IMR-90 (cell line): ENCODE data around the gene PRKCA. TPM values are rescaled to one million over a fixed set of nuclear protein-coding genes. Genes with fewer than 3 reads are reported as not detected.
A peak's percentile ranks its signal among the peaks of the same experiment; 100 is the strongest.

ENCODE experiments used
- ATAC-seq: fragments of 200-7000 bp; cut with Tn5 transposase; 2 replicates; pipeline ENCODE4 v1.9.1; 2020; ENCODE audit warnings: low read depth, mild to moderate bottlenecking, moderate library complexity
- BruUV-seq: library from RNA; stranded (reverse); fragments of 400-500 nt; replicated peaks from 2 replicates; lab custom pipeline; 2021; lab: Mats Ljungman, UMichigan
- CTCF ChIA-PET: fragments of 300-600 bp; formaldehyde crosslinking; extraction: SDS; loops from one replicate; lab custom pipeline; 2021; ENCODE audit warnings: antibody characterized with exemption; lab: Yijun Ruan, JAX
- POLR2A ChIA-PET: fragments of 300-600 bp; sonication (Branson Sonifier 250); formaldehyde crosslinking; loops from one replicate; lab custom pipeline; 2022; ENCODE audit warnings: antibody characterized with exemption; ENCODE audit not compliant: unreplicated experiment; lab: Charles Lee
- DNase-seq: peaks from one replicate; pipeline ENCODE4 v3.0.0; 2013
- H2AFZ ChIP-seq: replicated peaks from 2 replicates; pipeline ENCODE3; 2013; ENCODE audit warnings: low read length, mild to moderate bottlenecking; ENCODE audit not compliant: poor library complexity
- H2AK5ac ChIP-seq: 2 replicates; pipeline ENCODE4 v1.6.1; 2013; ENCODE audit warnings: low read depth, low read length, inconsistent platforms
- H2AK9ac ChIP-seq: replicated peaks from 2 replicates; pipeline ENCODE3; 2013; ENCODE audit warnings: mild to moderate bottlenecking, low read depth, low read length, moderate library complexity; ENCODE audit not compliant: poor library complexity
- H2BK120ac ChIP-seq: 2 replicates; pipeline ENCODE4 v1.6.1; 2013; ENCODE audit warnings: low read depth, low read length, inconsistent platforms
- H2BK15ac ChIP-seq: 3 replicates; pipeline ENCODE4 v1.6.1; 2013; ENCODE audit warnings: low read depth, low read length, inconsistent platforms
- H2BK20ac ChIP-seq: 2 replicates; pipeline ENCODE4 v1.6.1; 2013; ENCODE audit warnings: low read depth, mild to moderate bottlenecking, inconsistent platforms, low read length, moderate library complexity
- H2BK5ac ChIP-seq: 2 replicates; pipeline ENCODE4 v1.6.1; 2013; ENCODE audit warnings: mild to moderate bottlenecking, low read depth, low read length, inconsistent platforms; ENCODE audit not compliant: poor library complexity, severe bottlenecking
- H3K14ac ChIP-seq: replicated peaks from 2 replicates; pipeline ENCODE4 v1.6.1; 2013; ENCODE audit warnings: low read depth, low read length, inconsistent platforms
- H3K18ac ChIP-seq: 2 replicates; pipeline ENCODE4 v1.6.1; 2013; ENCODE audit warnings: low read depth, low read length, control low read depth
- H3K23ac ChIP-seq: 2 replicates; pipeline ENCODE4 v1.6.1; 2013; ENCODE audit warnings: low read depth, low read length, inconsistent platforms
- H3K27ac ChIP-seq: 2 replicates; pipeline ENCODE4 v1.5.1; 2013; ENCODE audit warnings: mild to moderate bottlenecking, control low read depth, low read length; ENCODE audit not compliant: insufficient read depth
- H3K27me3 ChIP-seq: 2 replicates; pipeline ENCODE4 v1.6.1; 2013; ENCODE audit warnings: low read length; ENCODE audit not compliant: control insufficient read depth, insufficient read depth
- H3K36me3 ChIP-seq: 2 replicates; pipeline ENCODE4 v1.6.1; 2013; ENCODE audit warnings: low read length, mixed read lengths; ENCODE audit not compliant: control insufficient read depth, insufficient read depth
- H3K4ac ChIP-seq: 2 replicates; pipeline ENCODE4 v1.6.1; 2013; ENCODE audit warnings: low read depth, low read length, inconsistent platforms
- H3K4me1 ChIP-seq: 2 replicates; pipeline ENCODE4 v1.6.1; 2013; ENCODE audit warnings: low read length, mixed read lengths; ENCODE audit not compliant: control insufficient read depth, insufficient read depth
- H3K4me2 ChIP-seq: 2 replicates; pipeline ENCODE4 v1.6.1; 2013; ENCODE audit warnings: low read depth, mild to moderate bottlenecking, control low read depth, low read length, moderate library complexity
- H3K4me3 ChIP-seq: 2 replicates; pipeline ENCODE4 v1.5.1; 2013; ENCODE audit warnings: low read depth, mild to moderate bottlenecking, control low read depth, low read length, moderate library complexity; ENCODE audit not compliant: insufficient read depth
- H3K56ac ChIP-seq: 2 replicates; pipeline ENCODE4 v1.6.1; 2013; ENCODE audit warnings: low read length, inconsistent platforms; ENCODE audit not compliant: insufficient read depth; ENCODE audit errors: extremely low read depth
- H3K79me1 ChIP-seq, 2 experiments: 2 replicates each; pipeline ENCODE4 v1.6.1; 2013; ENCODE audit warnings: low read length in 2 of 2, inconsistent platforms in 1 of 2, low read depth in 1 of 2
- H3K9ac ChIP-seq: 2 replicates; pipeline ENCODE4 v1.6.1; 2013; ENCODE audit warnings: low read depth, low read length, control low read depth
- H3K9me1 ChIP-seq: 2 replicates; pipeline ENCODE4 v1.6.1; 2013; ENCODE audit warnings: low read length, inconsistent platforms; ENCODE audit not compliant: insufficient read depth
- H3K9me3 ChIP-seq: 2 replicates; pipeline ENCODE4 v1.6.1; 2013; ENCODE audit warnings: low read length; ENCODE audit not compliant: control insufficient read depth, insufficient read depth
- H4K20me1 ChIP-seq: 2 replicates; pipeline ENCODE4 v1.6.1; 2013; ENCODE audit warnings: low read length, inconsistent platforms; ENCODE audit not compliant: insufficient read depth
- H4K5ac ChIP-seq: 2 replicates; pipeline ENCODE4 v1.6.1; 2013; ENCODE audit warnings: mild to moderate bottlenecking, low read depth, low read length, control low read depth
- H4K8ac ChIP-seq, 2 experiments: 2 replicates each; pipeline ENCODE4 v1.6.1; 2013; ENCODE audit warnings: low read depth in 2 of 2, low read length in 2 of 2, control low read depth in 1 of 2, inconsistent platforms in 1 of 2
- H4K91ac ChIP-seq: 2 replicates; pipeline ENCODE4 v1.6.1; 2013; ENCODE audit warnings: low read depth, low read length, inconsistent platforms; ENCODE audit not compliant: insufficient read depth
- CEBPB ChIP-seq: IDR thresholded peaks from 2 replicates; pipeline ENCODE4 v1.6.1; 2012; ENCODE audit warnings: low read depth, low read length, improper control_type of control experiment
- CHD1 ChIP-seq: IDR thresholded peaks from 2 replicates; pipeline ENCODE4 v1.6.1; 2012; ENCODE audit warnings: low read depth, low read length, improper control_type of control experiment
- CTCF ChIP-seq: conservative IDR thresholded peaks from 2 replicates; pipeline ENCODE4 v1.5.1; 2012; ENCODE audit warnings: mild to moderate bottlenecking, low read depth, low read length, improper control_type of control experiment
- ELK1 ChIP-seq: fragments of 150-350 bp; IDR thresholded peaks from 2 replicates; pipeline ENCODE4 v1.6.1; 2016; ENCODE audit warnings: low read depth, mild to moderate bottlenecking, low read length, moderate library complexity, borderline replicate concordance
- FOS ChIP-seq: fragments of 150-350 bp; IDR thresholded peaks from 2 replicates; pipeline ENCODE4 v1.6.1; 2016; ENCODE audit warnings: low read depth, low read length
- MAFK ChIP-seq: IDR thresholded peaks from 2 replicates; pipeline ENCODE4 v1.6.1; 2012; ENCODE audit warnings: low read depth, low read length, improper control_type of control experiment
- MAZ ChIP-seq: IDR thresholded peaks from 2 replicates; pipeline ENCODE4 v1.6.1; 2012; ENCODE audit warnings: low read depth, mild to moderate bottlenecking, low read length, improper control_type of control experiment, moderate library complexity, borderline replicate concordance
- RAD21 ChIP-seq: IDR thresholded peaks from 2 replicates; pipeline ENCODE4 v1.6.1; 2012; ENCODE audit warnings: low read length, improper control_type of control experiment
- RCOR1 ChIP-seq: IDR thresholded peaks from 2 replicates; pipeline ENCODE4 v1.6.1; 2012; ENCODE audit warnings: mild to moderate bottlenecking, low read length, improper control_type of control experiment; ENCODE audit not compliant: insufficient replicate concordance
- RFX5 ChIP-seq: IDR thresholded peaks from 2 replicates; pipeline ENCODE4 v1.8.0; 2012; ENCODE audit warnings: low read depth, mild to moderate bottlenecking, low read length, moderate library complexity
- SMC3 ChIP-seq: fragments of 150-350 bp; IDR thresholded peaks from 2 replicates; pipeline ENCODE4 v1.6.1; 2016; ENCODE audit warnings: low read depth, mild to moderate bottlenecking, antibody characterized with exemption, low read length, moderate library complexity
- USF2 ChIP-seq: fragments of 150-350 bp; IDR thresholded peaks from 2 replicates; pipeline ENCODE4 v1.6.1; 2017; ENCODE audit warnings: mild to moderate bottlenecking, antibody characterized with exemption, low read length, low read depth
- WGBS, 2 experiments: methylation state at CpG; one replicate each; pipeline versions ENCODE4 v1.1.5 to v1.1.7; 2013; ENCODE audit warnings: missing lambda C conversion rate in 2 of 2; ENCODE audit not compliant: insufficient read length in 1 of 2; ENCODE audit errors: extremely low coverage in 2 of 2; 5-methylcytosine and 5-hydroxymethylcytosine counted together
- dilution Hi-C: fragments of 300-500 bp; cut with HindIII; formaldehyde crosslinking; loops from one replicate; pipeline ENCODE4 v1.14.3; 2018; ENCODE audit warnings: low sequenced_read_pairs; ENCODE audit not compliant: unreplicated experiment
- in situ Hi-C: fragments of 300-500 bp; cut with MboI; formaldehyde crosslinking; loops from 3 replicates; pipeline ENCODE4 v1.14.3; 2019; ENCODE audit warnings: low sequenced_read_pairs, inconsistent platforms, mixed read lengths
- intact Hi-C: fragments of 100-400 bp; cut with micrococcal nuclease; formaldehyde crosslinking; loops from 2 replicates; pipeline ENCODE4 v1.10.0; 2022
- polyA plus RNA-seq, 3 experiments: library from polyadenylated mRNA; depleted of rRNA; stranded (reverse); fragments of >200 nt; gene quantifications; 2 replicates each; pipeline ENCODE4 v1.2.3, GENCODE V29; 2012; ENCODE audit warnings: low replicate concordance in 1 of 3
- total RNA-seq: library from RNA; depleted of rRNA; stranded (reverse); fragments of >200 nt; gene quantifications from 2 replicates; pipeline ENCODE4 v1.2.3, GENCODE V29; 2012

Gene PRKCA
- total and polyA plus RNA-seq, 2 of the 4 experiments (the other 2 are of a cell fraction), result 31.0 to 46.0 TPM

- dilution Hi-C loops, result no loop called here
- no peak overlapping the region for H3K56ac ChIP-seq
- no peak overlapping the region for H4K91ac ChIP-seq
- H2AFZ ChIP-seq, result no peak overlapping the region
- no peak overlapping the region for H4K5ac ChIP-seq
- H2AK5ac ChIP-seq, result peak overlapping the region; percentile 24; the same call in 1 of the 2 replicates
- H3K36me3 ChIP-seq, result no peaks in the 10 kb centered on the region
- H2BK15ac ChIP-seq, result no peak overlapping the region
- no peaks in the 10 kb centered on the region for H3K9me3 ChIP-seq
- H3K14ac ChIP-seq, result no peak overlapping the region
- H3K27me3 ChIP-seq, result no peaks in the 10 kb centered on the region
- no peak for ATAC-seq
- ChIA-PET CTCF (interaction anchor here (1.1 kb wide), 1 partner anchor 26 kb away, joined by 5 read pairs; no protein-coding TSS in a partner anchor), POLR2A (no interaction called here)
- H3K18ac ChIP-seq, result no peak overlapping the region
- no peak overlapping the region for H2AK9ac ChIP-seq
- H3K4me3 ChIP-seq, result no peak overlapping the region
- intact Hi-C loops, result no loop called here
- no peak overlapping the region for H3K4me2 ChIP-seq
- H3K79me1 ChIP-seq, result peaks cover 51 to 71% of the 10 kb centered on the region in 2 experiments
- BruUV-seq, result no TSS peak
- no peak overlapping the region for H4K8ac ChIP-seq
- TF ChIP-seq RAD21, result no peak
- no peak for TF ChIP-seq ELK1
- no peak for TF ChIP-seq CTCF
- no peak for TF ChIP-seq SMC3
- no peak for TF ChIP-seq RCOR1
- no peak for TF ChIP-seq RFX5
- no peak for TF ChIP-seq CHD1
- no peak for TF ChIP-seq CEBPB
- TF ChIP-seq MAZ, result no peak
- no peak for TF ChIP-seq USF2
- TF ChIP-seq FOS, result no peak
- TF ChIP-seq MAFK, result no peak
- DNase-seq, result no peak
- no peak overlapping the region for H3K9ac ChIP-seq
- H2BK5ac ChIP-seq, result no peak overlapping the region
- no peak overlapping the region for H2BK20ac ChIP-seq
- H3K23ac ChIP-seq, result no peak overlapping the region
- H3K9me1 ChIP-seq, result peaks cover 17% of the 10 kb centered on the region
- no peak overlapping the region for H2BK120ac ChIP-seq
- H3K4ac ChIP-seq, result no peak overlapping the region
- 75% methylated on average over 4 of the region's 8 CpGs; no CpG with 5 or more reads in 1 of the 2 experiments for WGBS, 2 experiments
- H4K20me1 ChIP-seq, result 0 out of 2 replicates have a peak, but pooled peaks cover 3% of the 10 kb centered on the region
- in situ Hi-C loops, result no loop called here
- H3K27ac ChIP-seq, result no peak overlapping the region
- peaks cover 3% of the 10 kb centered on the region for H3K4me1 ChIP-seq
These were observed 178.9 kb downstream of the PRKCA start for GRCh38 chr17:66481271-66481670.
